ENCODE measurements around the gene IER5L. TPM values are rescaled to one million over a fixed set of nuclear protein-coding genes. Genes with fewer than 3 reads are reported as not detected.
"Not testable (repeated sequence)": the region's sequence is repeated elsewhere in the genome, so short reads cannot be mapped to it uniquely, and the experiment has no call there.

IER5L gene
- total and polyA plus RNA-seq, 12 donors = 0.46 to 168 (median 18.6) TPM

DNA sequence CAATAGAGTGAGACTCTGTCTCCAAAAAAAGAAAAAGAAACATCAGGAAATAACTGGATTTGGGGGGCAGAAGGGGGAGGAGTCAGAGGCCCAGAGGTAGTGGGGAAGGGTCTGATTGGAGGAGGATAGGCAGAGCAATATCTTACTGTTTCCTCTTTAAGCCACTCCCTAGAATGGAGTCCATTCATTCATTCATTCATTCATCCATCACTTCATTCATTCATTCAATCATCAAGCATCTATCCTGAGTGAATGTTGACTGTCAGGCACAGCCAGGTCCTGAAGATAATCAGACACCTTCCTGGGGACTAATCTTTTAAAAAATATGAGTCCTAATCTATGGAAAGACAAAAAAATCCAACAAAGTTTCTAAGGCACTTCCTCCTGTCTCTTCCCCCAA lies 12.9 kb downstream of the IER5L start:
- H3K4me1 ChIP-seq (replicated peaks in 1 of 2) = peaks cover 14 to 22% of the 10 kb centered on the region in 2 donors
- H3K4me3 ChIP-seq = no peak overlapping the region
- no peak for DNase-seq
- H3K36me3 ChIP-seq (replicated peaks in 1 of 2) = no peaks in the 10 kb centered on the region
- TF ChIP-seq POLR2A (IDR thresholded peaks at IDR 0.05) = no peak
- TF ChIP-seq, protein P1, sequence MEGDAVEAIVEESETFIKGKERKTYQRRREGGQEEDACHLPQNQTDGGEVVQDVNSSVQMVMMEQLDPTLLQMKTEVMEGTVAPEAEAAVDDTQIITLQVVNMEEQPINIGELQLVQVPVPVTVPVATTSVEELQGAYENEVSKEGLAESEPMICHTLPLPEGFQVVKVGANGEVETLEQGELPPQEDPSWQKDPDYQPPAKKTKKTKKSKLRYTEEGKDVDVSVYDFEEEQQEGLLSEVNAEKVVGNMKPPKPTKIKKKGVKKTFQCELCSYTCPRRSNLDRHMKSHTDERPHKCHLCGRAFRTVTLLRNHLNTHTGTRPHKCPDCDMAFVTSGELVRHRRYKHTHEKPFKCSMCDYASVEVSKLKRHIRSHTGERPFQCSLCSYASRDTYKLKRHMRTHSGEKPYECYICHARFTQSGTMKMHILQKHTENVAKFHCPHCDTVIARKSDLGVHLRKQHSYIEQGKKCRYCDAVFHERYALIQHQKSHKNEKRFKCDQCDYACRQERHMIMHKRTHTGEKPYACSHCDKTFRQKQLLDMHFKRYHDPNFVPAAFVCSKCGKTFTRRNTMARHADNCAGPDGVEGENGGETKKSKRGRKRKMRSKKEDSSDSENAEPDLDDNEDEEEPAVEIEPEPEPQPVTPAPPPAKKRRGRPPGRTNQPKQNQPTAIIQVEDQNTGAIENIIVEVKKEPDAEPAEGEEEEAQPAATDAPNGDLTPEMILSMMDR (IDR thresholded peaks at IDR 0.05) = no peak
- no peak overlapping the region for H3K27ac ChIP-seq
- intact Hi-C loops (cut with DNase I) = no loop called here
- H3K9me3 ChIP-seq (replicated peaks in 1 of 3) = no peaks in the 10 kb centered on the region
- H3K27me3 ChIP-seq = no peaks in the 10 kb centered on the region

GRCh38 chr9:129164246-129164930 lies 13.7 kb downstream of the IER5L start:
- WGBS, 4 donors = 61 to 78% (median 69%) methylated on average over 9 of the region's 9 CpGs
- peaks cover 14 to 22% of the 10 kb centered on the region in 2 donors for H3K4me1 ChIP-seq (replicated peaks in 1 of 2)
- no peaks in the 10 kb centered on the region for H3K9me3 ChIP-seq (replicated peaks in 1 of 3)
- H3K36me3 ChIP-seq (replicated peaks in 1 of 2) = no peaks in the 10 kb centered on the region
- no peaks in the 10 kb centered on the region for H3K27me3 ChIP-seq
- H3K27ac ChIP-seq = peak overlapping the region in 2 of 5 donors; percentile 47 to 68
- intact Hi-C loops (cut with DNase I) = no loop called here
- TF ChIP-seq POLR2A (IDR thresholded peaks at IDR 0.05) = no peak
- TF ChIP-seq, protein P1 (IDR thresholded peaks at IDR 0.05) = no peak
- H3K4me3 ChIP-seq = no peak overlapping the region
- DNase-seq = peak in 2 of 7 donors; percentile 54 to 56

- Histone ChIP-seq H3K27me3 (no peaks in the 10 kb centered on the region), H3K27ac (peak overlapping the region in 2 of 5 donors; percentile 47 to 68), H3K4me3 (no peak overlapping the region), H3K36me3 (replicated peaks in 1 of 2) (no peaks in the 10 kb centered on the region), H3K9me3 (replicated peaks in 1 of 3) (no peaks in the 10 kb centered on the region), H3K4me1 (replicated peaks in 1 of 2) (peaks cover 14 to 22% of the 10 kb centered on the region in 2 donors)
- DNase-seq = no peak
- TF ChIP-seq POLR2A (IDR thresholded peaks at IDR 0.05) = no peak
- TF ChIP-seq, protein P1 (IDR thresholded peaks at IDR 0.05) = no peak
- 89 to 95% (median 92%) methylated on average over 9 to 10 of the region's 10 CpGs for WGBS, 4 donors
- intact Hi-C loops (cut with DNase I) = no loop called here
Measured at GRCh38 chr9:129163753-129164152, 14.3 kb downstream of the IER5L start.

- intact Hi-C loops (cut with DNase I); DNase-seq: not testable (repeated sequence)
Measured at GRCh38 chr9:129163198-129163670, 14.8 kb downstream of the IER5L start.

More at GRCh38 chr9:129163198-129163670, 14.8 kb downstream of the IER5L start:
- not testable (repeated sequence) for H3K4me3 ChIP-seq; H3K9me3 ChIP-seq (replicated peaks in 1 of 3); H3K36me3 ChIP-seq (replicated peaks in 1 of 2); H3K27me3 ChIP-seq
- Histone ChIP-seq H3K4me1 (replicated peaks in 1 of 2) (peaks cover 14 to 18% of the 10 kb centered on the region in 2 donors), H3K27ac (peak overlapping the region in 1 of 5 donors; percentile 68)
- 63 to 73% (median 70%) methylated on average over 5 of the region's 5 CpGs for WGBS, 4 donors
